ENCODE measurements around the gene BTNL3. TPM values are rescaled to one million over a fixed set of nuclear protein-coding genes. Genes with fewer than 3 reads are reported as not detected.

The BTNL3 gene
- total RNA-seq, 3 donors from 2014 or later: under 0.01 TPM; not detected in 2

DNA sequence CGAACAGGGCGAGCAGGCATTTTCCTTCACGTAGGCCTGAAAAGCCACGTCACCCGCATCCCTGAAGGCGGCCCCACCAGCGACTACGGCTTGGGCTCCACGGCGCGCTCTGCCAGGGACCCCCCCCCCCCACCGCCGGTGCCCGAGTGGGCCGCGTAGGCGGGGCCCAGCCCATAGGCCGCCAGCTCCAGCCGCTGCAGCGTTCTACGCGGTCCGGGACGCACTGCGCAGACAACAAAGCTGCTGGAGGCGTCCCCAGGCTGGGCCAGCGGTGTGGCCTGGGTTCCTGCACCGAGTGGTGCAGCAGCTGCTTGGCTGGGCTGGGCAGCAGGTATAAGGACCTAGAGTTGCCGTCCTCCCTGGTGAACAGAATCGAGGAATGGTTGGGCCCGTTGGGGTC, 18.3 kb upstream of the BTNL3 start:
- Histone ChIP-seq H3K9me3 (no peaks in the 10 kb centered on the region), H3K27me3 (no peaks in the 10 kb centered on the region), H3K27ac (no peak overlapping the region), H3K4me1 (no peaks in the 10 kb centered on the region), H3K4me3 (no peak overlapping the region), H3K36me3 (no peaks in the 10 kb centered on the region)
- DNase-seq (ENCODE audit: low spot score in 2 of 2): no peak
- intact Hi-C loops (cut with DNase I; ENCODE audit: low total_unique reads): no loop called here
- no peak for TF ChIP-seq POLR2A (IDR thresholded peaks at IDR 0.05)
- TF ChIP-seq, protein P1, sequence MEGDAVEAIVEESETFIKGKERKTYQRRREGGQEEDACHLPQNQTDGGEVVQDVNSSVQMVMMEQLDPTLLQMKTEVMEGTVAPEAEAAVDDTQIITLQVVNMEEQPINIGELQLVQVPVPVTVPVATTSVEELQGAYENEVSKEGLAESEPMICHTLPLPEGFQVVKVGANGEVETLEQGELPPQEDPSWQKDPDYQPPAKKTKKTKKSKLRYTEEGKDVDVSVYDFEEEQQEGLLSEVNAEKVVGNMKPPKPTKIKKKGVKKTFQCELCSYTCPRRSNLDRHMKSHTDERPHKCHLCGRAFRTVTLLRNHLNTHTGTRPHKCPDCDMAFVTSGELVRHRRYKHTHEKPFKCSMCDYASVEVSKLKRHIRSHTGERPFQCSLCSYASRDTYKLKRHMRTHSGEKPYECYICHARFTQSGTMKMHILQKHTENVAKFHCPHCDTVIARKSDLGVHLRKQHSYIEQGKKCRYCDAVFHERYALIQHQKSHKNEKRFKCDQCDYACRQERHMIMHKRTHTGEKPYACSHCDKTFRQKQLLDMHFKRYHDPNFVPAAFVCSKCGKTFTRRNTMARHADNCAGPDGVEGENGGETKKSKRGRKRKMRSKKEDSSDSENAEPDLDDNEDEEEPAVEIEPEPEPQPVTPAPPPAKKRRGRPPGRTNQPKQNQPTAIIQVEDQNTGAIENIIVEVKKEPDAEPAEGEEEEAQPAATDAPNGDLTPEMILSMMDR (IDR thresholded peaks at IDR 0.05): no peak

DNA sequence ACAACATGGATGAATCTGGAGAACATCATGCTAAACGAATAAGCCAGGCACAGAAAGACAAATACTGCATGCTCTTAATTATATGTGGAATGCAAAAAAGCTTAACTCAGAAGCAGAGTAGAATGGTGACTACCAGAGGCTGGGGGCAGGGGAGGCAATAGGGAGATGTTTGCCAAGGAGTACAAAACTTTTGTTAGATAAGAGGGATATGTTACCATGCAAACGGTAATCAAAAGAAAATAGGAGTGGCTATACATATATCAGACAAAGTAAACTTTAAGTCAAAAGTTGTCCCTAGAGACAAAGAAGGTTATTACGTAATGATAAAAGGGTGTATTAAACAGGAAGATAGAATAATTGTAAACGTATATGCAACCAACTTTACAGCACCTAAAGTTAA, 17.8 kb upstream of the BTNL3 start:
- no peak for DNase-seq (ENCODE audit: low spot score in 2 of 2)
- Histone ChIP-seq H3K4me3 (no peak overlapping the region), H3K27me3 (no peaks in the 10 kb centered on the region), H3K9me3 (no peaks in the 10 kb centered on the region), H3K36me3 (no peaks in the 10 kb centered on the region), H3K4me1 (no peaks in the 10 kb centered on the region), H3K27ac (no peak overlapping the region)
- TF ChIP-seq POLR2A (IDR thresholded peaks at IDR 0.05) (no peak), POLR2AphosphoS5 (IDR thresholded peaks at IDR 0.05) (no peak)
- TF ChIP-seq, protein P1 (IDR thresholded peaks at IDR 0.05): no peak
- intact Hi-C loops (cut with DNase I; ENCODE audit: low total_unique reads): no loop called here

DNA sequence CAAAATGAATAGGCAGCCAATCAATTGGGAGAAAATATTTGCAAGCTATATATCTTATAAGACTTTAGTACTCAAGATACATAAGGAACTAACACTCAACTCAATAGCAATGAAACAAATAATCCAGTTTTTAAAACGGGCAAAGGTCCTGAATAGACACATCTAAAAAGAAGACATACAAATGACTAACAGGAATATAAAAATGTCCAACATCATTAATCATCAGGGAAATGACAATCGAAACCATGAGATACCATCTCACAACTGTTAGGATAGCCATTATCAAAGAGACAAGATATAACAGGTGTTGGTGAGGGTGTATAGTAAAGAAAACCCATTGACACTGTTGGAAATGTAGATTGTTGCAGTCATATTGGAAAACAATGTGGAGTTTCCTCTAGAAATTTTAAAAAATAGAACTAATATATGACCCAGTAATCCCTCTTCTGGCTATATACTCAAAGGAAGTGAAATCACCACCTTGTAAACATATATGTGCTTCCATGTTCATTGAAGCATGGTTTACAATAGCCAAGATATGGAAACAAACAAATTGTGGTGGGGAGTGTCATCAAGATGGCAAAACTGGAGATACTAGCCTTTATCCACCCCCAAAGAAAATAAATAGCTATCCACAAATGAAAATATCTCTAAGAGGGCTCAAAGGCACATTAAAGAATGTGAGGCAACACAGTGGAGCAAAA, 13.9 kb upstream of the BTNL3 start:
- intact Hi-C loops (cut with DNase I; ENCODE audit: low total_unique reads): no loop called here
- Histone ChIP-seq H3K27me3 (no peaks in the 10 kb centered on the region), H3K4me3 (no peak overlapping the region), H3K36me3 (no peaks in the 10 kb centered on the region), H3K9me3 (no peaks in the 10 kb centered on the region), H3K27ac (no peak overlapping the region), H3K4me1 (no peaks in the 10 kb centered on the region)
- TF ChIP-seq POLR2AphosphoS5 (IDR thresholded peaks at IDR 0.05) (no peak), POLR2A (IDR thresholded peaks at IDR 0.05) (no peak)
- TF ChIP-seq, protein P1 (IDR thresholded peaks at IDR 0.05): no peak
- DNase-seq (ENCODE audit: low spot score in 2 of 2): no peak

DNA sequence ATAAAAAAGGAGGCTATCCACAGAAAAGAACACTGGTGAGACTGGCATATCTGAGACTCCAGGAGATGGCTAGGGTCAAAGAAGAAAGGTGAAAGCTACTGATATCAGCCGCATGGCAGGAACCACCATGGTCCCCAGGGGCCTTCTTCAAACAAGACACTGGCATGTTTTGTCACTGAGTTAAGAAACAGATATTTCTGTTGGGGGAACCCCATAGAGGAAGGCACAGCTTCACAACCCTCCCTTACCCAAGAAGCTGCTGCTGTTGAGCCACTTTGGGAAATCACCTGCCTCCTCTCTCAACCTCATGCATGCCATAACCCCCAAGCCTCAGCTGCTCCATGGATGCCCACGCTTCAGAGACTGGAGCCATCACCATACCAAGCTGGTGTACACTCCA, 13.3 kb upstream of the BTNL3 start:
- Histone ChIP-seq H3K36me3 (no peaks in the 10 kb centered on the region), H3K4me3 (no peak overlapping the region), H3K27ac (no peak overlapping the region), H3K9me3 (no peaks in the 10 kb centered on the region), H3K27me3 (no peaks in the 10 kb centered on the region), H3K4me1 (no peaks in the 10 kb centered on the region)
- DNase-seq (ENCODE audit: low spot score in 2 of 2): no peak
- TF ChIP-seq, protein P1 (IDR thresholded peaks at IDR 0.05): no peak
- TF ChIP-seq POLR2A (IDR thresholded peaks at IDR 0.05) (no peak), POLR2AphosphoS5 (IDR thresholded peaks at IDR 0.05) (no peak)
- intact Hi-C loops (cut with DNase I; ENCODE audit: low total_unique reads): no loop called here

DNA sequence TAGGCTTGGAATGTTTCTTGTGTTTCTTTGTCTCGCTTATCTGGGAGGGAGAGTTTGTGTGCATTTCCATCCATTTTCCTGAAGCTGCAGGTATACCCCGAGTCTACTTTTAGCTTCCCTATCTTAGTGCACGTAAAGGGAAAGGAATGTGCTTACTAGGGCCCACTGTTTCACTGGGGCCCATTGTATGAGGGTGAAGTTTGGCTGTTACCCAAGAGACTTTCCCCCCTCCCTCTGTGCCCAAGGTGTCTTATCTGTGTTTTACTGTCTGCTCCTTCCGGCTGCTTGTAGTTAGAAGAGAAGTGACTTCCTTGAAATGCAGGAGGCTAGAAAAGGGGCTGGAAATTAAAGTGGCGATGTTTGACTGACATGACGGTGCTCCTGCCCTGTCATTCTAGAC, 12.1 kb upstream of the BTNL3 start:
- H3K36me3 ChIP-seq: no peaks in the 10 kb centered on the region
- H3K4me3 ChIP-seq: no peak overlapping the region
- no peaks in the 10 kb centered on the region for H3K4me1 ChIP-seq
- H3K27ac ChIP-seq: no peak overlapping the region
- intact Hi-C loops (cut with DNase I; ENCODE audit: low total_unique reads): no loop called here
- TF ChIP-seq, protein P1 (IDR thresholded peaks at IDR 0.05): no peak
- TF ChIP-seq POLR2AphosphoS5 (IDR thresholded peaks at IDR 0.05) (no peak), POLR2A (IDR thresholded peaks at IDR 0.05) (no peak)
- peaks cover 0 to under 1% of the 10 kb centered on the region in 2 donors for H3K27me3 ChIP-seq
- H3K9me3 ChIP-seq: no peaks in the 10 kb centered on the region
- no peak for DNase-seq (ENCODE audit: low spot score in 2 of 2)
